Measurements from ENCODE around the gene SFMBT2. TPM values are rescaled to one million over a fixed set of nuclear protein-coding genes. Genes with fewer than 3 reads are reported as not detected.
A peak's percentile ranks its signal among the peaks of the same experiment; 100 is the strongest.

The SFMBT2 gene
- total RNA-seq, 2 donors from 2014 or later = 25.6 to 32.1 TPM

DNA sequence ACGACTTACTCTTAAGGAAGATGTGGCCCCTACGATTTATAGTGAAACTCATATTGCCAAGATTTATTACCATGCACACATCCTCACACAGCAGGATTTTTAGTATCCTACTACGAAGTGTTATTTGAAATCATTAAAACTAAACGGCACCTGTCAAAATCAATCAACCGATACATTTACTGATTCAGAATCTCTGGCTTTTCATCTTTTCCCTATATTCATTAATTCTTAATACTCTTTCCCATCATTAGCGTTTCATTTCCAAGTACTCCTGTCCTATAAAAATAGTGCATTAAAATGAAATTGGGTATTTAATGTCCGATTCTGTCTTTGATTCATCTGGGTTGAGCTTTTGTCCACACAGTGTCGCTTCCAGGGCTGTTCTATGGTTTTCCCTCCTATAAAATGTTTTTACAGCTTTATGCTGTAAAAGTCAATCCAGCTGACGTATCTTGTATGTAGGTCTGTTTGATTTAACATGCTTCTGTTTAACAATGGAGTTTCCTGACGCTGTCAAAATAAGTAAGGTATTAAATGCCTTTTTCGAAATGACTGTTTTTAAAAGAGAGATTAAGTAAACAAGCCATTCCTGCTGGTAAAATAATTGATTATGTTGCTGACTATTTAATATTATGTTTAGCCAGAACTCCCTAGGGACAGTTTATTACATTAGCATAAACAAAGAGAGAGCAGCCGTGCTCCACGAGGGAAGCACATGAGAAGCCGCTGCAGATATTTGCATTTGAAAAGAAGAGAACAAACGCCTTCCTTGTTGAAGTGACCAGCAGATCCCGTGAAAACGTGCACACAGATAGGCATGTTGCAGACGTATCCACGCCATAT lies 22.3 kb upstream of the SFMBT2 start:
- H3K36me3 Mint-ChIP-seq = no peaks in the 10 kb centered on the region
- DNase-seq (ENCODE audit: low spot score in 2 of 2) (no peak), ATAC-seq (no peak)
- no peak overlapping the region for H3K27ac Mint-ChIP-seq
- no peaks in the 10 kb centered on the region for H3K9me3 Mint-ChIP-seq

DNA sequence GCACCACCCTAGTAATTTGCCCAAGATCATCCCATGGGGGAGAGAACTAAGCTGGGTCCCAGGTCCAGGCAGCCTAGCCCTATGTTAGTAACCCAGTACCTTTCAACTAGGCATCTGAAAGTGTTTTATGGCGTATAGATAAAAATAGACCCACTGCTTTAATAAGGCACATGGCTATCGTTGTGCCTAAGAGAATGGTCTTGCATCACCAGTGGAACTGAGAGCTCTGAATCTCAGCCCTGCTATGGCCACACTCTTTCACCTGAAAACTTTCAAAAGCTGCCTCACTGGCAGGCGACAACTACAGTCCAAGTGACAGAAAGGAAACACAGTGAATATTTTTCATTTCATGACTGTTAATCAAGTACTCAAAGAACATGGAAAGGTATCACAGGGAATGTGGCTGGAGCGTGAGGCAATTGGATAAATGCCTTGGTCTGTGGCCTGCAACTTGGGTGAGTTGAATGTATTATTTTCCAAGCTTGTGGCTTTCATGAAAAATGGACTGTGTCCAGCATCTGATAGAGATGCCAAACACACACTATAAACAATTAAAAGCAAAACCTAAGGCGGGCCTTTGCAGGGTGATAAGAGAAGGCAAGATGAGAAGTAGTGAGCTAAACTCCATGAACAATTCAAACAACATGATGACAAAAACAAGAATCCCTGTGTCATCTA lies 18.0 kb upstream of the SFMBT2 start:
- Mint-ChIP-seq H3K9me3 (no peaks in the 10 kb centered on the region), H3K36me3 (no peaks in the 10 kb centered on the region), H3K27ac (no peak overlapping the region)
- ATAC-seq (no peak), DNase-seq (ENCODE audit: low spot score in 2 of 2) (no peak)

DNA sequence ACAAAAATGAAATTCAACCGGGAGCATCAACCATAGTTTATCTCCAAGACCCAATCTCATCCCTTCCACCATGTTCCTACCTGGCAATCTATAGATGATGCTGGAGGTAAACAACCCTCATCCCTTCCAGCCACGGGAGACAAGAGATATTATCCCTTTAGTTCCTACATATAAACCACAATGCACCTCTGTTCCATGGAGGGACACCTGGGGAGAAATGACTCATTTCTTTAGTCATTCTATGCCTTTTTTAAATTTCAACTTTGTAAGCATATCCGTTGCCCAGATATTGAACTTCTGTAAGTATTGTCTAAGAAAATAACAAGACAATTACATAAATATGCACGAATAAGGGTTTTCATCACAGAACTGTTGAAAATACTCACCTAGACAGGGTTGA lies 15.5 kb upstream of the SFMBT2 start:
- no peak for DNase-seq (ENCODE audit: low spot score in 2 of 2)
- Mint-ChIP-seq H3K27ac (no peak overlapping the region), H3K36me3 (no peaks in the 10 kb centered on the region), H3K9me3 (no peaks in the 10 kb centered on the region)
- ATAC-seq = no peak

DNA sequence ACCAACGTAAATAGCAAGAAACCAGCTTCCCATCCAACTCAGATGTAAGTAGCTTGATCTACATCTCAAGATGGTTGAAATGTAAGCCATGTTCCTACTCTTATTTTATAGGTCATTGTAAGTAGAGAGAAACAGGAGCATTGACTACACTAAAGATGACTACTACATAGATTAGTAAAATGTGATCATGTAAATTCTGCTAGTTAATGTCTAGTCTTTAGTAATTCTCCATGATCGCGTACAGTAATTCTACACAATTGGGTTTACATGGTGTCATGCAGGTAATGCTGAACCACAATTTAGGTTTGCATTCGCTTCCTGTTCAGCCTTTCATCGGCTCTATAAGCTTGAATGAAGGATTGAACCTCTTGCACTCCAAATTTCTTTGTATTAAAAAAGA lies 14.9 kb upstream of the SFMBT2 start:
- no peaks in the 10 kb centered on the region for H3K36me3 Mint-ChIP-seq
- ATAC-seq = peak in 1 of 2 donors; percentile 64
- no peak for DNase-seq (ENCODE audit: low spot score in 2 of 2)
- H3K27ac Mint-ChIP-seq = no peak overlapping the region
- no peaks in the 10 kb centered on the region for H3K9me3 Mint-ChIP-seq

DNA sequence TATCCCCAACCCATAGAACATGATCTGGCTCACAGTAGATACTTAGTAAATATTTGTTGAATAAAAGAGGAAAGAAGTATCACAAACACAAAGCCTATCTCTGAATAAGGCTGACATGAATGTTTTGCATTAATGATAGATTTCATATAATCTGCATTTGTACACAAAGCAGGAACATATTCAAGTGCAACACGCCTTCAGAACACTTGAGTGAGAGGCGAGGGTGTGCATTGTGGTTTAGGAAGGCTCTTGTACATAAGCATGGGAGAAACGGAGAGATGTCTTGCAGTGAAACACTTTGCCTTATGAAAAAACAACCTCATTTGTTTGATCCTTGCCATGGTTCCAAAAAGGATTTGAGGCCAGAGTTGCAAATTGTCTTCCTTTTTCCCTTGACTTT lies 14.1 kb upstream of the SFMBT2 start:
- H3K9me3 Mint-ChIP-seq = no peaks in the 10 kb centered on the region
- H3K36me3 Mint-ChIP-seq = no peaks in the 10 kb centered on the region
- DNase-seq (ENCODE audit: low spot score in 2 of 2) (no peak), ATAC-seq (no peak)
- no peak overlapping the region for H3K27ac Mint-ChIP-seq

DNA sequence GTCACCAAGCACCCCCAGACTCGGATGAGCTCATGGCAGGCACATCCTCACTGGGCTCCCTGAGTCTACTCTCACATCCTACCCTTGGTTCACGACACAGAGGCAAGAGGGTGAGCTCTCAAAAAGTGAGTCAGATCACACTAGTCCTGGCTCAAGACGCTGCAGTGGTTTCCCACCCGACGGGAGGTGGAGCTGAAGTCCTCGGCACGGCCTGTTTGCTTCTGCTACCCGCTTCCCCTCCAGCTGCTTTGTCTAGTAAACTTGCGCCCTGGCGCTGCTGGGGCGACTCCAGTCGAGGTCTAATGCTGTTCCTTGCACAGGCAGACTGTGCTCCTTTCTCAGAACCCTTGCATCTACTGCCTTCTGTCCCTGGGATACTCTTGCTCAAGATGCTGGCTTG lies 13.5 kb upstream of the SFMBT2 start:
- DNase-seq (ENCODE audit: low spot score in 2 of 2) (no peak), ATAC-seq (peak; percentile 77 to 84)
- no peaks in the 10 kb centered on the region for H3K36me3 Mint-ChIP-seq
- H3K9me3 Mint-ChIP-seq = no peaks in the 10 kb centered on the region
- H3K27ac Mint-ChIP-seq = no peak overlapping the region

DNA sequence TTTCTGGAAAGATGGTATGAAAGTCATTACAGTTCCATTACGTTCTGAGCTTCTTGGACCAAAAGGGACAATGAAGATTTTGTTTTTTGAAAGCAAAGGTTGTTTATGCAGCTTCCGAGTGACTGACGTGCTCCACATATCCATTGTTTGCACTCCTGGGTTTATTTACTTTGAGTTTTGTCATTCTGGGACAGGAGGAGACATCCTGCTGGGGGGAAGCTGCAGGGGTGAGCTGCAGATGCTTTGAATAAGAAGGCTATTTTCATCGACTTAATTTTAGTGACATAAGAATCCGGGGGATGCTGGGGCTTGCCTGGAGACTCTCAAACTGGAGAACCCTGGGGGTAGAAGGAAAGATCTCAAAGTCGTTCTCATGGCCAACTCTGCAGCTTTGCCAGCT lies 12.7 kb upstream of the SFMBT2 start:
- DNase-seq (ENCODE audit: low spot score in 2 of 2) (no peak), ATAC-seq (no peak)
- H3K9me3 Mint-ChIP-seq = no peaks in the 10 kb centered on the region
- no peak overlapping the region for H3K27ac Mint-ChIP-seq
- H3K36me3 Mint-ChIP-seq = no peaks in the 10 kb centered on the region

DNA sequence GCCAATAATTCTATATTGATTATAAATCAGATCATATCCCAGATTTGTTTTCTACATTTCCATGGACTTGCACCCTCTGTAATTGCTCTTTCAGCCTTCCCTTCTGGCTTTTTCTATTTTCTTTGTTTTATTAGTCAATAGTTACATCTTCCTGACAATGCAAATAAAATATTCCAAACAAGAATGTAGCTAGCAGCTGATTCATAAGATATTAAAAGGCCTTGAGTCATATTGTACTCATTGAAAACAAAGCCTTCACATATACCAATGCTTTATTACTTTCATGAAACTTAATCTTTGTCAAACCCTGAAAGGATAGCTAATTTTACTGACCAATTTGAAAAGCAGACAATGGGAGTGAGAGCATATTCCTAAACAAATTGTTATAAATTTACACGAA lies 10.7 kb upstream of the SFMBT2 start:
- Mint-ChIP-seq H3K27ac (no peak overlapping the region), H3K36me3 (no peaks in the 10 kb centered on the region), H3K9me3 (no peaks in the 10 kb centered on the region)
- no peak for ATAC-seq
- no peak for DNase-seq (ENCODE audit: low spot score in 2 of 2)

DNA sequence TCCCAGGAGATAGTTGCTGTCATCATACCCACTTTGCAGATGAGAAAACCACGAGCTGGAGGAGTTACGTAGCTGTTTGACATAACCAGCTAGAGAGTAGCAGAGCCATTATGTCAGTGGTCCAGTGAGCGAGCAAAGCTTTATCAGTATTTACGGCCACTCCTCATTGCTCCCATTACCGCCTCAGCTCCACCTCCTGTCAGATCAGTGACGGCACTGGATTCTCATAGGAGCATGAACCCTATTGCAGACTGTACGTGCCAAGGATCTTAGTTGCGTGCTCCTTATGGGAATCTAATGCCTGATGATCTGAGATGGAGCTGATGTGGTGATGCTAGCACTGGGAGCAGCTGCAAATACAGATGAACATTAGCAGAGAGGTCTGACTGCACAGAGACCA lies 9.2 kb upstream of the SFMBT2 start:
- no peak overlapping the region for H3K27ac Mint-ChIP-seq

DNA sequence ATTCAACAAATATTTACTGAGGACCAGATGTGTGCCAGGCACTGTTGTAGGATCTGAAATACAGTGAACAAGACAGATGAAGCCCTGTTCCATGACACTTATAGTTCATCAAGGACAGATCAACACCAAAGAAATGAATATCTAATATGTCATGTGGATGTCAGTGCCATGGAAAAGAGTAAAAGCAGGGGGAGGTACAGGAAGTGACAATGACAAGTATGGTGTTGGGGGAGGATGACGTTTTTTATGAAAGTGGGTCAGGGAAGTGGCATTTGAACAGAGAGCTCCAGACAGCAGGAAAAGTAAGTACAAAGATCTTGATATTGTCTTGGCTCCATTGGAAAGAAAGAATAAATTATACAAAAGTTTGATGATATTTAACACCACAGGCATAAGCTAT lies 7.0 kb upstream of the SFMBT2 start:
- ATAC-seq = peak; percentile 59 to 75
- Mint-ChIP-seq H3K27ac (peak overlapping the region in 1 of 2 donors; percentile 71), H3K36me3 (peaks cover 0 to 6% of the 10 kb centered on the region in 2 donors), H3K9me3 (no peaks in the 10 kb centered on the region)
- no peak for DNase-seq (ENCODE audit: low spot score in 2 of 2)

More for the DNA sequence above, 9.2 kb upstream of the SFMBT2 start:
- ATAC-seq (no peak), DNase-seq (ENCODE audit: low spot score in 2 of 2) (no peak)
- Mint-ChIP-seq H3K36me3 (no peaks in the 10 kb centered on the region), H3K9me3 (no peaks in the 10 kb centered on the region)

DNA sequence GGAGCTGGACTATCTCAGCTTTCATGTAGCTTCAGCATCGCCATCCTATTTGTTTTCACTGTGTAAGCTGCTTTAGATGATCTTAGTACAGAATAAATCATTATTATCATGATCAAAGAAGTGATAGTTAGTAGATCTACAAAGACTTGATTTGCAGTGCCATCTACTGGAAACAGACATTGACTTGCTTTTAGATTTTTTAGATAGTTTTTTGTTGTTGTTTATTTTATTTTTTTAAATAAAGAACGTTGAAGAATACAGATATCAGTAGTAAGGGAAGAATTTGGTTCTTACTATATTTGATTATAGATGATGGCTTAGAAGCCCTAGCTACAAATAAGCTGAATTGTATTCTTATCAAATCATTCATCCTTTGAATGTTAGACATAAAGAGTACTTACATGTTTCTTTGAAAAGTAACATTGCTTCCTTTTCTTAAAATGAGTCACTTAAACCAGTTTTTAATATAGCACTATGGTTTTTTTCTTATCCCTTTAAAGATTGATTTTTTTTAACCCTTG lies 6.3 kb upstream of the SFMBT2 start:
- ATAC-seq (peak in 1 of 2 donors; percentile 35), DNase-seq (ENCODE audit: low spot score in 2 of 2) (no peak)
- peaks cover 0 to 6% of the 10 kb centered on the region in 2 donors for H3K36me3 Mint-ChIP-seq
- no peaks in the 10 kb centered on the region for H3K9me3 Mint-ChIP-seq
- H3K27ac Mint-ChIP-seq = peak overlapping the region in 1 of 2 donors; percentile 71

DNA sequence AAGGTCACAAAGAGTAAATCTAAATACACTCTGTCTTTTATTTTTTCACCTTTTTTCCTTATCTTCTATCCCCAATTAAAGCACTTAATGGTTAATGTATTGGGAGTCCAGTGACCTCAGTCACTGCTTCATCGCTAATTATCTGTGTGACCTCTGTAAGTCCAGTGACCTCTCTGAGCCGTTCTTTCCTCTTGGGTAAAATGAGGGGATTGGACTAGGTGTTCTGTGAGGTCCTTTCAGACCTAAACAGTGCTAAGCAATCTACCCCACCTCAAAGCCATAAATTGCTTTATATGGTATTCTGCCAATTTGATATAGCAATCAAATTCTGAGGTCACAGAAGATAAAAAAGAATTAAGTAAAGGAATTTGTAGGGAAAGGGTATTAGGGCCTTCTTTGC lies 3.9 kb upstream of the SFMBT2 start:
- Mint-ChIP-seq H3K27ac (no peak overlapping the region), H3K36me3 (peaks cover 5 to 12% of the 10 kb centered on the region in 2 donors), H3K9me3 (no peaks in the 10 kb centered on the region)
- ATAC-seq (no peak), DNase-seq (ENCODE audit: low spot score in 2 of 2) (no peak)

DNA sequence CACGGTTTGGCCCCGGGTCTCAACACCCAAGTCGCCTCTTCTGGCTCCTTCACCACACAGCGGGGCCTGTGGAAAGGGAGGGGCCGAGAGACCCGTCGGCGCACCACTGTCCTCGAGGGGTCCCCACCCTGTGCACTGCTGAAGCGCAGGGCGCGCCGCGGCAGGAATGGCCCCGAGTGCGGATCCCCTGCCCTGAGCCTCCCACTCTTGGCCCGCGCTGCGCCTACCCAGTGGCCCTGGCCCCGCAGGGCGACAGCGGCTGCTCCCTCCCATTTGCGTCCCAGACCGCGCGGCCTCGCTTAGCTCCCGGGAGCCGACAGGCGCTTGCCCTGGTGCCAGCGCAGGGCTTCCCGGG lies 2.1 kb upstream of the SFMBT2 start:
- Mint-ChIP-seq H3K27ac (no peak overlapping the region), H3K9me3 (no peaks in the 10 kb centered on the region), H3K36me3 (peaks cover 6 to 21% of the 10 kb centered on the region in 2 donors)
- ATAC-seq (no peak), DNase-seq (ENCODE audit: low spot score in 2 of 2) (no peak)

DNA sequence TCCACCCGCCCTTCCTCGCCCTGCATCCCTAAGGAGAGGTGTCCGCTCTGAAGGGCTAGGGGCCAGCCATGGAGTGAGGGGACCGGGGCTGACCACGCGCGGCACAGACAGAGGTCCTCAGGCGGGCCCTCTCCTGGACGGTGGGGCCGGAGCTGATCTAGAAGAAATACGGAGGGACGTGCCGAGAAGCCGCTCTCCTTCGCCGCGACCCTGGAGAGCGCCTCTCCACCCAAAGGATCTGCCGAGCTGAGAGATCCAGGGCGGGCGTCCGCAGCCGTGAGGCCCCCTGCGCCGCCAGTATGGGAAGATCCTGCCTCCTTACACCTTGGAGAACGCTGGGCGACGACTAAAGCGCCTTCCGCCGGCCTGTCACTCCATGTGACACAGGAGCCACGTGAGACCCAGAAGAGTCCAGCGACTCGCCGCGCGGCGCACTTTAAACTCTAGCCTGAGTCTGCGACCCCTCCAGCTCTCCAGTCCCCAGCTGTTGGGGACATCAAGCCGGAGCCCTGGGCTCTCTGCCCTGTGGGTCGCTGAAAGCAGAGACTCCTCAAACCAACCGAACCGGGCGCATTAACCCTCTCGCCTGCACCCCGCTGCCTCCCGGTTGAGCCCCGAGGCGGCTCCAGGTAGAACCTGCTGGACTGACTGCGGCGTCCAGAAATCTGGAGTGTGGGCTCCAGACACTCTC lies 1.5 kb upstream of the SFMBT2 start:
- H3K36me3 Mint-ChIP-seq = peaks cover 6 to 21% of the 10 kb centered on the region in 2 donors
- DNase-seq (ENCODE audit: low spot score in 2 of 2) = peak in 1 of 2 donors; percentile 33
- no peak for ATAC-seq
- no peak overlapping the region for H3K27ac Mint-ChIP-seq
- no peaks in the 10 kb centered on the region for H3K9me3 Mint-ChIP-seq

DNA sequence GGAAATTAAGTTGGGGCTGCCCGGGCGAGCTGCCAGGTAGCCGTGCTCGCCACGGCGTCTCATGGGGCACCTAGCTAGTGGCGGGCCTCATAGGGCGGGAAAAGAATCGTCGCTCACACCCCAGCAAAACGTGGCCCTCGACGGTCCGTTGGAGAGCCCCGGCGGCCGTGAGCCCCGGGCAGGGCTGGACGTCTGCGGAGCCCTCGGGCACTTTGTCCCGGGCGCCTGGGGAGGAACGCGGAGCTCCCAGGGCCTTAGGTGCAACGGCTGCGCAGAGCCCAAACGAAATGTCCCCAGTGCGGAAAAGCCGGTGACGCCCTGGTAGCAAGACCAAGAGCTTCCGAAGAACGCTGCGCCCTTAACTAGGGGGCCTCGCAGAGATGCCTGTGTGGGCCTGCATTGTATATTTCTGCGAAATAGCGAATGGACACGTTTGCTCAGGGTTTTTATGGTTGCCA lies 866 bp upstream of the SFMBT2 start:
- Mint-ChIP-seq H3K27ac (peak overlapping the region in 1 of 2 donors; percentile 96), H3K9me3 (no peaks in the 10 kb centered on the region), H3K36me3 (peaks cover 6 to 21% of the 10 kb centered on the region in 2 donors)
- DNase-seq (ENCODE audit: low spot score in 2 of 2) = peak in 1 of 2 donors; percentile 31
- no peak for ATAC-seq

DNA sequence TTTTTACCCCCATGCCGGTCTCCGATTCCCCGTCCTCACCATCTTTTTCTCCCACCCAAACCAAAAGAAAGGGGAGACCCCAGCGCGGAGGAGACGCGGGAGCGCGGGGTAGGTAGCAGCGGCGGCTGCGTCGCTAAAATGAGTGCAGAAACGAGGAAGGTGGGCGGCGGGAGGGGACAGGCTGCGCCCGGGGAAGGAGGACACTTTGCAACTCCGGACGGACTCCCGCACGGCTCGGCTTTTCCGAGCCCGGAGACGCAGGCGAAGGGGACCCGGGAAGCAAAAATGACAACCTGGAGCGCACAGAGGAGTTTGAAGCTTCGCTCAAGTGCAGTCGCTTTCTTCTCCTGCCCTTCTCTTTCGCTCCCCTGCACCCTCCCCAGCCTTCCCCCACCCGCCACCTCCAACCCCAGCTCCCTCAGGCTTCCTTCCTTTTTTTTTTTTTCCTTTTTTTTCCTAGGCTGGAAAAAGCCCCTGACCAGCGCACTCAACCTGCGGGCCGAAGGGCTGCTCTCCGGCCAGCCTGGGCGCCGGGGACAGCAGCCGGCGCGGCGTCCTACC lies 453 bp downstream of the SFMBT2 start:
- Mint-ChIP-seq H3K36me3 (peaks cover 6 to 23% of the 10 kb centered on the region in 2 donors), H3K27ac (peak overlapping the region; percentile 96 to 98), H3K9me3 (no peaks in the 10 kb centered on the region)
- ATAC-seq (peak in 1 of 2 donors; percentile 5), DNase-seq (ENCODE audit: low spot score in 2 of 2) (peak in 1 of 2 donors; percentile 47)

All from activated naive CD4-positive, alpha-beta T cell treated with anti-CD3 and anti-CD28 coated beads, Interleukin-2, amount 50 U/mL, for 72 hours (primary cell).